H1 (cell line): ENCODE results near the gene TBC1D19. TPM values are rescaled to one million over a fixed set of nuclear protein-coding genes. Genes with fewer than 3 reads are reported as not detected.

Experiments used
- HDAC2 ChIP-seq, 2 experiments: fragments of 300-600 bp in 1 of 2; sonication (generic) in 1 of 2; IDR thresholded peaks; 2 replicates each; pipeline ENCODE4 v1.6.1; 2011 to 2012; ENCODE audit warnings: low read depth in 2 of 2, low read length in 2 of 2, mild to moderate bottlenecking in 2 of 2, moderate library complexity in 2 of 2, borderline replicate concordance in 1 of 2, inconsistent platforms in 1 of 2
- polyA plus RNA-seq, 7 experiments: library from polyadenylated mRNA; depleted of rRNA in 3 of 7; stranded (reverse) in 5 of 7; unstranded in 2 of 7; fragments of >200 nt in 5 of 7; fragments of 200-250 nt in 2 of 7; gene quantifications; 1 replicate in 5 of 7; 2 replicates in 1 of 7; 4 replicates in 1 of 7; pipeline versions ENCODE4 v1.2.1 to v1.2.3, GENCODE V29; 2011 to 2013; ENCODE audit warnings: missing spikeins in 2 of 7, mixed read lengths in 2 of 7
- total RNA-seq: library from RNA; stranded (reverse); fragmentation: NEBNext Ultra II Directional; extraction: Animal tissue kit (Norgen Biotek cat#: 25700); gene quantifications from 2 replicates; pipeline ENCODE4 v1.2.1, GENCODE V29; 2021

TBC1D19 gene
- total and polyA plus RNA-seq, 2 of the 8 experiments (the other 6 are each of a cell fraction or from before 2014, with no cell fraction given), result 1.9 to 3.5 TPM

GRCh38 chr4:26663888-26664287 lies 80.0 kb downstream of the TBC1D19 start (continued):
- no peak for TF ChIP-seq HDAC2 (IDR thresholded peaks at IDR 0.05; ENCODE audit: borderline replicate concordance in 1 of 2, low read depth in 2 of 2, low read length in 2 of 2)
